CD8-positive, alpha-beta memory T cell (primary cell): Measurements from ENCODE around the gene TRABD. TPM values are rescaled to one million over a fixed set of nuclear protein-coding genes. Genes with fewer than 3 reads are reported as not detected.
"Not testable (repeated sequence)": the region's sequence is repeated elsewhere in the genome, so short reads cannot be mapped to it uniquely, and the experiment has no call there.

ENCODE experiments used
- CTCF ChIA-PET: fragments of 350-600 bp; sonication (Branson Sonifier 250); formaldehyde crosslinking; loops from one replicate; lab custom pipeline; 2021; ENCODE audit warnings: antibody characterized with exemption; lab: Charles Lee
- POLR2A ChIA-PET: fragments of 350-600 bp; sonication (Branson Sonifier 250); formaldehyde crosslinking; loops from one replicate; lab custom pipeline; 2021; ENCODE audit warnings: antibody characterized with exemption; lab: Charles Lee
- DNase-seq, 5 donors: peaks; one replicate each; pipeline versions ENCODE4 v3.0.0 to v3.0.0-alpha.2; 2020 to 2022; ENCODE audit warnings: mixed read lengths in 1 of 5
- H3K27ac ChIP-seq: one replicate; pipeline ENCODE4 v1.7.0; 2013; ENCODE audit warnings: low read depth, mild to moderate bottlenecking, low read length, moderate library complexity
- H3K27me3 ChIP-seq: 2 replicates; pipeline ENCODE4 v1.7.0; 2013; ENCODE audit warnings: low read length, mild to moderate bottlenecking; ENCODE audit not compliant: insufficient read depth, poor library complexity, severe bottlenecking
- H3K36me3 ChIP-seq: 2 replicates; pipeline ENCODE4 v1.7.0; 2013; ENCODE audit warnings: mild to moderate bottlenecking, low read length, moderate library complexity; ENCODE audit not compliant: insufficient read depth
- H3K4me1 ChIP-seq: 2 replicates; pipeline ENCODE4 v1.7.0; 2013; ENCODE audit warnings: mild to moderate bottlenecking, low read length, moderate library complexity; ENCODE audit not compliant: insufficient read depth
- H3K4me3 ChIP-seq: 2 replicates; pipeline ENCODE4 v1.7.0; 2013; ENCODE audit warnings: mild to moderate bottlenecking, low read length
- H3K9me3 ChIP-seq: 2 replicates; pipeline ENCODE4 v1.7.0; 2013; ENCODE audit warnings: mild to moderate bottlenecking, low read length
- H3K27ac Mint-ChIP-seq, 8 donors: one replicate each; pipeline ENCODE4 v1.8.0; 2020 to 2021; ENCODE audit warnings: mixed read lengths in 8 of 8, mild to moderate bottlenecking in 6 of 8, inconsistent platforms in 3 of 8, moderate library complexity in 3 of 8
- H3K27me3 Mint-ChIP-seq, 2 donors: one replicate each; pipeline ENCODE4 v1.8.0; 2020 to 2021; ENCODE audit warnings: mixed read lengths in 2 of 2, mild to moderate bottlenecking in 1 of 2, moderate library complexity in 1 of 2
- H3K36me3 Mint-ChIP-seq, 3 donors: one replicate each; pipeline ENCODE4 v1.8.0; 2020 to 2021; ENCODE audit warnings: mixed read lengths in 3 of 3, inconsistent platforms in 1 of 3, mild to moderate bottlenecking in 1 of 3
- H3K4me1 Mint-ChIP-seq, 3 donors: one replicate each; pipeline ENCODE4 v1.8.0; 2020 to 2021; ENCODE audit warnings: mixed read lengths in 3 of 3, inconsistent platforms in 1 of 3, mild to moderate bottlenecking in 1 of 3
- H3K4me3 Mint-ChIP-seq, 7 donors: one replicate each; pipeline ENCODE4 v1.8.0; 2020 to 2021; ENCODE audit warnings: mixed read lengths in 7 of 7, mild to moderate bottlenecking in 6 of 7, moderate library complexity in 4 of 7, inconsistent platforms in 2 of 7
- H3K9me3 Mint-ChIP-seq, 5 donors: one replicate each; pipeline ENCODE4 v1.8.0; 2020 to 2022; ENCODE audit warnings: mixed read lengths in 5 of 5, mild to moderate bottlenecking in 3 of 5, moderate library complexity in 2 of 5, inconsistent platforms in 1 of 5
- polyA plus RNA-seq: library from polyadenylated mRNA; unstranded; fragments of 300-500 nt; fragmentation: Illumina TruSeq; gene quantifications from one replicate; pipeline ENCODE4 v1.2.3, GENCODE V29; 2021
- total RNA-seq, 2 experiments: library from RNA; stranded (reverse); gene quantifications; one replicate each; pipeline ENCODE4 v1.2.3, GENCODE V29; 2021

TRABD gene
- total and polyA plus RNA-seq, 3 experiments from 2014 or later, result 49.0 to 102 (median 96.2) TPM

GRCh38 chr22:50160947-50161346 lies 24.8 kb upstream of the TRABD start:
- H3K27me3 Mint-ChIP-seq, result peaks cover 7 to 37% of the 10 kb centered on the region in 2 donors
- Histone ChIP-seq H3K9me3 (no peaks in the 10 kb centered on the region), H3K27me3 (no peaks in the 10 kb centered on the region), H3K4me3 (no peak overlapping the region), H3K4me1 (no peaks in the 10 kb centered on the region), H3K27ac (no peak overlapping the region), H3K36me3 (no peaks in the 10 kb centered on the region)
- no peak for DNase-seq
- no peaks in the 10 kb centered on the region for H3K9me3 Mint-ChIP-seq
- H3K4me3 Mint-ChIP-seq, result no peak overlapping the region
- ChIA-PET CTCF (no interaction called here), POLR2A (no interaction called here)
- H3K36me3 Mint-ChIP-seq, result no peaks in the 10 kb centered on the region
- no peaks in the 10 kb centered on the region for H3K4me1 Mint-ChIP-seq
- H3K27ac Mint-ChIP-seq, result no peak overlapping the region

- H3K27me3 ChIP-seq, result no peaks in the 10 kb centered on the region
- no peaks in the 10 kb centered on the region for H3K9me3 Mint-ChIP-seq
- no peaks in the 10 kb centered on the region for H3K4me1 ChIP-seq
- no peaks in the 10 kb centered on the region for H3K36me3 ChIP-seq
- H3K4me3 ChIP-seq, result no peak overlapping the region
- ChIA-PET CTCF (no interaction called here), POLR2A (no interaction called here)
- H3K4me3 Mint-ChIP-seq, result no peak overlapping the region
- no peak for DNase-seq
- no peaks in the 10 kb centered on the region for H3K4me1 Mint-ChIP-seq
- H3K36me3 Mint-ChIP-seq, result no peaks in the 10 kb centered on the region
- peak overlapping the region in 1 of 8 donors; percentile 47 for H3K27ac Mint-ChIP-seq
- H3K27me3 Mint-ChIP-seq, result peaks cover 9 to 37% of the 10 kb centered on the region in 2 donors
- H3K27ac ChIP-seq, result no peak overlapping the region
- no peaks in the 10 kb centered on the region for H3K9me3 ChIP-seq
Measured at GRCh38 chr22:50161508-50162390, 24.0 kb upstream of the TRABD start.

GRCh38 chr22:50162391-50162956 lies 23.2 kb upstream of the TRABD start:
- no peaks in the 10 kb centered on the region for H3K4me1 ChIP-seq
- DNase-seq, result no peak
- POLR2A ChIA-PET, result no interaction called here
- Mint-ChIP-seq H3K4me1 (no peaks in the 10 kb centered on the region), H3K9me3 (no peaks in the 10 kb centered on the region), H3K4me3 (no peak overlapping the region), H3K27ac (no peak overlapping the region), H3K27me3 (peaks cover 9 to 37% of the 10 kb centered on the region in 2 donors), H3K36me3 (no peaks in the 10 kb centered on the region)
- no peaks in the 10 kb centered on the region for H3K9me3 ChIP-seq
- H3K27ac ChIP-seq, result no peak overlapping the region
- no peaks in the 10 kb centered on the region for H3K27me3 ChIP-seq
- no peak overlapping the region for H3K4me3 ChIP-seq
- no peaks in the 10 kb centered on the region for H3K36me3 ChIP-seq
- CTCF ChIA-PET, result no interaction called here

GRCh38 chr22:50165436-50166123 lies 20.1 kb upstream of the TRABD start:
- CTCF ChIA-PET, result no interaction called here
- no peaks in the 10 kb centered on the region for H3K4me1 ChIP-seq
- H3K36me3 ChIP-seq, result no peaks in the 10 kb centered on the region
- POLR2A ChIA-PET, result no interaction called here
- peaks cover 21 to 45% of the 10 kb centered on the region in 2 donors for H3K27me3 Mint-ChIP-seq
- no peak overlapping the region for H3K4me3 ChIP-seq
- no peak overlapping the region for H3K27ac Mint-ChIP-seq
- H3K4me3 Mint-ChIP-seq, result no peak overlapping the region
- no peak overlapping the region for H3K27ac ChIP-seq
- no peaks in the 10 kb centered on the region for H3K9me3 ChIP-seq
- H3K36me3 Mint-ChIP-seq, result no peaks in the 10 kb centered on the region
- DNase-seq, result no peak
- no peaks in the 10 kb centered on the region for H3K27me3 ChIP-seq
- no peaks in the 10 kb centered on the region for H3K9me3 Mint-ChIP-seq
- H3K4me1 Mint-ChIP-seq, result peaks cover 0 to 7% (median 2%) of the 10 kb centered on the region in 3 donors

GRCh38 chr22:50167689-50168489 lies 17.8 kb upstream of the TRABD start:
- H3K4me3 ChIP-seq, result no peak overlapping the region
- no peaks in the 10 kb centered on the region for H3K36me3 Mint-ChIP-seq
- ChIA-PET POLR2A (no interaction called here), CTCF (no interaction called here)
- no peaks in the 10 kb centered on the region for H3K9me3 ChIP-seq
- peaks cover 4% of the 10 kb centered on the region for H3K27me3 ChIP-seq
- peak overlapping the region in 2 of 8 donors; percentile 26 to 56 for H3K27ac Mint-ChIP-seq
- H3K36me3 ChIP-seq, result no peaks in the 10 kb centered on the region
- no peaks in the 10 kb centered on the region for H3K9me3 Mint-ChIP-seq
- peaks cover 28 to 50% of the 10 kb centered on the region in 2 donors for H3K27me3 Mint-ChIP-seq
- H3K4me3 Mint-ChIP-seq, result no peak overlapping the region
- peaks cover 0 to 11% (median 5%) of the 10 kb centered on the region in 3 donors for H3K4me1 Mint-ChIP-seq
- no peak for DNase-seq
- no peak overlapping the region for H3K27ac ChIP-seq
- H3K4me1 ChIP-seq, result no peaks in the 10 kb centered on the region

- H3K27ac ChIP-seq, H3K36me3 Mint-ChIP-seq, CTCF ChIA-PET, H3K9me3 ChIP-seq, H3K4me3 ChIP-seq, H3K27me3 ChIP-seq, H3K4me1 ChIP-seq, H3K36me3 ChIP-seq, POLR2A ChIA-PET, H3K9me3 Mint-ChIP-seq, DNase-seq: not testable (repeated sequence)
- peaks cover 28 to 48% of the 10 kb centered on the region in 2 donors for H3K27me3 Mint-ChIP-seq
- peaks cover 0 to 11% (median 5%) of the 10 kb centered on the region in 3 donors for H3K4me1 Mint-ChIP-seq
- H3K4me3 Mint-ChIP-seq, result peak overlapping the region; percentile 25 to 92 (median 63)
- H3K27ac Mint-ChIP-seq, result peak overlapping the region in 3 of 8 donors; percentile 39 to 56 (median 56)
Measured at GRCh38 chr22:50168490-50169180, 17.1 kb upstream of the TRABD start.

- Histone ChIP-seq H3K27me3 (peaks cover 4% of the 10 kb centered on the region), H3K4me1 (no peaks in the 10 kb centered on the region), H3K4me3 (no peak overlapping the region), H3K9me3 (no peaks in the 10 kb centered on the region), H3K36me3 (no peaks in the 10 kb centered on the region), H3K27ac (no peak overlapping the region)
- ChIA-PET POLR2A (no interaction called here), CTCF (no interaction called here)
- Mint-ChIP-seq H3K4me3 (peak overlapping the region; percentile 25 to 92 (median 63)), H3K27me3 (peaks cover 29 to 45% of the 10 kb centered on the region in 2 donors), H3K4me1 (peaks cover 0 to 11% (median 5%) of the 10 kb centered on the region in 3 donors), H3K27ac (peak overlapping the region in 2 of 8 donors; percentile 39 to 92), H3K36me3 (no peaks in the 10 kb centered on the region), H3K9me3 (no peaks in the 10 kb centered on the region)
- DNase-seq, result no peak
Measured at GRCh38 chr22:50169181-50169759, 16.4 kb upstream of the TRABD start.
